Measurements from ENCODE around the gene MGAT1. TPM values are rescaled to one million over a fixed set of nuclear protein-coding genes. Genes with fewer than 3 reads are reported as not detected.

Gene MGAT1
- total RNA-seq, 1 donor from 2014 or later: 124 TPM

GRCh38 chr5:180807654-180808414 is 5.2 kb upstream of the MGAT1 start:
- intact Hi-C loops (cut with micrococcal nuclease): loop anchor here (2.0 to 10.0 kb wide), 5 partner anchors 377 to 1183 kb away; partner anchors contain the start of genes GFPT2, HNRNPH1 and MAML1

- intact Hi-C loops (cut with micrococcal nuclease): loop anchor here (10.0 kb wide), 4 partner anchors 378 to 1182 kb away; partner anchors contain the start of genes HNRNPH1 and MAML1
Measured at GRCh38 chr5:180807046-180807445, 4.4 kb upstream of the MGAT1 start.

GRCh38 chr5:180806351-180807011 is 3.9 kb upstream of the MGAT1 start:
- intact Hi-C loops (cut with micrococcal nuclease): loop anchor here (10.0 kb wide), 4 partner anchors 378 to 1182 kb away; partner anchors contain the start of genes HNRNPH1 and MAML1

DNA sequence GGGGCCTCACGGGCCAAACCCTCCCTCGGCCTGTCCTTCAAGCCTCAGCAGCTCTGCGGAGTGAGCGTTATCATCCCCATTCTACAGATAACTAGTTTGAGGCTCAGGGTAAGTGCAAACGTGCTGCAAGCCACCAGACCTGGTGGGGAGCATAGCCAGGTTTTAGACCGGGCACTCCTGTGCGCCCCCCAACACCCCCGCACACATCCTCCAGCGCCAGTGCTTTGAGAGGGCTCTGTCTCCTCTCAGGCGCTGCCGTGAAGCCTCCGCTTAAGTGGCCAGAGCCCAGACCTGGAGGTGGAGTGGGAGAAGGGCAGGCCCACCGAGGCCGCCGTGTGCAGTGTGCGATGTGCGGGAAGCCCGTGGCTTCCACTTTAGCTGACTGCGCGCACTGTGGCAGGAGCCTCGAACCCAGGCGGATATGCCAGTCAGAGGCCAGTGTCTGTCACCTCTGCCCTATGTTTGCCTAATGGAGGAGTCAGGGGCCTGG is 1.6 kb upstream of the MGAT1 start:
- intact Hi-C loops (cut with micrococcal nuclease): loop anchor here (5.0 to 10.0 kb wide), 5 partner anchors 312 to 1179 kb away; partner anchors contain the start of genes CNOT6, HNRNPH1 and MAML1

GRCh38 chr5:180803181-180804128 is 849 bp upstream of the MGAT1 start:
- intact Hi-C loops (cut with micrococcal nuclease): loop anchor here (1.0 to 10.0 kb wide), 9 partner anchors 58 to 1179 kb away; partner anchors contain the start of genes CNOT6, HNRNPH1, MAML1 and TRIM41

GRCh38 chr5:180801596-180802324 is 846 bp downstream of the MGAT1 start:
- intact Hi-C loops (cut with micrococcal nuclease): loop anchor here (1.0 to 10.0 kb wide), 10 partner anchors 9 to 1177 kb away; partner anchors contain the start of genes CNOT6, HNRNPH1, MAML1 and TRIM41

DNA sequence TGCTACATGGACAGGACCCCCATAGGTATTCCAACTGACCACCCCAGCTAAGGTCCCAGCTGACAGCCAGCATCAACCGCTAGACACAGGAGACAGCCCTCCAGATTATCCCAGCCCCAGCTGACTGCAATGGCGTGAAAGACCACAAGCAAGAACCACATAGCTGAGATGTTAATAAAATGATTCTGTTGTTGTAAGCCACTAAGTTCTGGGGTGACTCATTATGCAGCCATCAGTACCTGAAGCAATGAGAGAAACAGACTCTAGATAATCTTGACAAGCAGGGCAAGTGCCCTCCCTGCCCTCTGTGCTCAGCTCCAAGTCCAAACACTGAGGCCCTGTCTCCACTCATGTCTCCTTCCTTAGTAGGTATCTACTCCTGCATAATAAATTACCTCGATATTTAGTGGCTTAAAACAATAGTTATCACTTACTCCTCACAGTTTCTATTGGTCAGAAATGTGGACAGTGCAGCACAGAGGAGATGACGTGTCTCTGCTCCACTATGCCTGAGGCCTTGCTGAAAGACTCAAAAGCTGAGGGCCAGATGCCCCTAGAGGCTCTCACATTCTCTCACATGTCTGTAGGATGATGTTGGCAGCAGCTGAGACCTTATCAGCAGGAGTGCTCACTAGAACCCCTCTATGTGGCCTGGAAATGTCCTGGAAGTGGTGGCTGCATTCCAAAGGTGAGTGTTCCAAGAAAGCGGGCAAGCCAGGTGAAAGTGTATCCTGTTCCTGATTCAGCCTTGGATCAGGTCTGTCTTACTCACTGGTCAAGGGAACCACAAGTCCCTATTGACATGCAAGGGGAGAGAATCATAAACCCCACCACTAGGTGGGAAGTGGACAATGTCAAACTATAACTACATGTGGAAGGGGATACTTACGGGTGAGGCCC is 2.5 kb downstream of the MGAT1 start:
- intact Hi-C loops (cut with micrococcal nuclease): loop anchor here (5.0 to 10.0 kb wide), 5 partner anchors 308 to 1175 kb away; partner anchors contain the start of genes CNOT6, HNRNPH1 and MAML1

DNA sequence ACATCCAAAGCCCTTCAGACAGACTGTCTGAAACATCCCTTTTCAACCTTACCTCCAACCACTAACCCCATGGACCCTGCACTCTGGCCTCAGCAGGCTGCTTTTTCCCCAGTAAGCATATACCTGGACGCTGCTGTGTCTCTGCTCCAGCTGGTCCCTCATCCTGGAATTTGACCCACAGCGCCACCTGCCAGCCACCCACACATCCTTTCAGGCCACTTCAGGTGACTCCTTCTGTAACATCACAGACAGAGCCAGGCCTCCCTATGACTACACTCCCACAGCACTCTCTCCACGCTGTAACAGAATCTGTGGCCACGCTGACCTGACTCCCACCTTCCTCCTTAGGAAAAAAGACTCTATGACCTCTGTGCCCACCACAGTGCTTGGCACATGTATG is 3.4 kb downstream of the MGAT1 start:
- intact Hi-C loops (cut with micrococcal nuclease): no loop called here

DNA sequence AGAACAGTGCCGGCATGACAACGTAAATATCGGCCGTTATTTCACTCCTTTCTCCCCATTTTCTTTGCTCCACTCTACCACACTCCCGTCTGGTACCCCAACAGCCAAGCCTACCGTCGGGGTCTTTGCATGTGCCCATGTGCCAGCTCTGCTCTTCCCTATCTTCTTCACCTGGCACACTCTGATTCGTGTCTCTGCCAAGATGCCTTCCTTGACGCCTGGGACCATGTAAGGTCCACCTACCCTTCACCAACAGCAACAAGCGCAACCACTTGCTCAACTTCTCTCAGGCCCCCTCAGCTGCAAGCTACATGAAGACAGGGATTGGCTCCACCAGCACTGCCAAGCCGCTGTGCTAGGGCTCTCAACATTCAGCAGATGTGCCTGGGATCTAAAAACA is 4.4 kb downstream of the MGAT1 start:
- intact Hi-C loops (cut with micrococcal nuclease): no loop called here

DNA sequence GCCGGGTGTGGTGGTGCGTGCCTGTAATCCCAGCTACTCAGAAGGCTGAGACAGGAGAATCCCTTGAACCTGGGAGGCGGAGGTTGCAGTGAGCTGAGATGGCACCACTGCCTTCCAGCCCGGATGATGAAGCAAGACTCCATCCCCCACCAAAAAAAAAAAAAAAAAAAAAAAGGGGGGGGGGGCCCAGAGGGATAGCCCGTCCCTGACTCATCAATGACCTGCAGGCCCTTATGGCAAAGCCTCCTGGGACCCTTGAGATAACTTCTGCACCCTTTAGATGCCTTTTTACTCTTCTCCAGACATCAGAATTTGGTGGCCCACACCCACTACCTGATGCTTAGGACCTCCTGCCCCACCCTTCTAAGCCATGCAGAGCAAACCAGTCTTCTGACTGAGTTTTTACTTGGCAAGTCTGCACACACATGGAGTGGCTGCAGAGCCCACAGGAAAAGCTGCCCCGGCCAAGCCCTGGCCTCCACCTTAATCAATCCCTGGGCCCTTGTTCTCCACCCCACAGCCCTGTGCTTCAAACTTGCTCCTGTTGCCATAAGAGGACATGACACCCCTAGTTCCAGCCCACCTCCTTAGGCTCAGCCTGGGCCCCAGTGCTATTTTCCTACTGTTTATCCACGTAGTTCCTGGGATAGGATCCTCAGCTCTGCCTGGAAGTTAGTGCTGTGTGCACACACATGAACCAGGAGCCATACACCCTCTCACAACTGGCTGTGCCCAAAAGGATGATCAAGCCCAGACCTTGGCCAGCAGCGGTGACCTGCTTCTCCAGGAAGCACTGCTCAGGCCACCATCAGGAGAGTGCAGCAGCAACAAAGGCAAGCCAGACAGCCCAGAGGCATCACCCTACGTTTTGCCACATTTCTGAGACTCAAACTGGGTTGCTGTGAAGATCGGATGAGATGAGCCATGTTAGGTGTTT is 5.1 kb downstream of the MGAT1 start:
- intact Hi-C loops (cut with micrococcal nuclease): no loop called here

DNA sequence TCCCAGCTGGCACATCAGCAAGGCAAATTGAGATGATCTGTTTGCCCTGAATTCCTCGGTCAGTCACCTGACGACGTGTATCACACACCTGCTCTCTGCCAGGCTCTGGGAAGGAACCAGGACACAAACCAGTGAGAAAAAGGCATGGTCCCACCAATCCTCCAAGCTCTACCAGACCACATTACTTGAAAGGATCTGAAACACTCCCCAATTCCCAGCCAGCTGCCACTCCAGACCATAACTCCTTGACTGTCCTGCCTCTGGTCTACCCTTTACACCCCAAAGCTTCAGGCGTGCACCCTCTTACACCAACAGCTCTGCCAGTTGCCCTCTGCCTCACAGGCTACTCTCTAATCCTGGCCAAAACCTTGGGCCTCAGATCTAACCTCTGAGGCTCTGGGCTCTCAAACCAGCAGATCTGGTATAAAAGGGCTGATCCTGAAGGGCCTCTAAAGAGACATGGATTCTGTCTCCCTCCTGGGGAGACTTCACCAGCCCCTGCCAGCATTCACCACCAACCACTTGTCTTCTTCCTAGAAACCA is 6.8 kb downstream of the MGAT1 start:
- intact Hi-C loops (cut with micrococcal nuclease): no loop called here

DNA sequence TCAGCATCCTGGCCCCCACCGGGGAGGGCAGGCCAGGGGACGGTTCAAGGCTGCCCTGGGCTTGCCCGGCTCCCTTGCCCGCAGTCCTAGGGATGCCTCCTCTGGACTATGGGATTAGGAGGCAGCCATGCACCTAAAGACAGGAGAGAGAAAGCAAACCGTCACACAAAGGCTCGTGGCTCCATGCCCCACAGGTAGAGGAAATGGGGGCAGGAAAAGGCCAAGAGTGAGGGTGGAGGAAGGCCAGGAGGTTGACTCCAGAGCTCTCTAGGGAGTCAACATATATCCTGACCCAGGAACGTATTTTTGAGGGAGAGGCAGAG is 9.7 kb downstream of the MGAT1 start:
- intact Hi-C loops (cut with micrococcal nuclease): no loop called here

DNA sequence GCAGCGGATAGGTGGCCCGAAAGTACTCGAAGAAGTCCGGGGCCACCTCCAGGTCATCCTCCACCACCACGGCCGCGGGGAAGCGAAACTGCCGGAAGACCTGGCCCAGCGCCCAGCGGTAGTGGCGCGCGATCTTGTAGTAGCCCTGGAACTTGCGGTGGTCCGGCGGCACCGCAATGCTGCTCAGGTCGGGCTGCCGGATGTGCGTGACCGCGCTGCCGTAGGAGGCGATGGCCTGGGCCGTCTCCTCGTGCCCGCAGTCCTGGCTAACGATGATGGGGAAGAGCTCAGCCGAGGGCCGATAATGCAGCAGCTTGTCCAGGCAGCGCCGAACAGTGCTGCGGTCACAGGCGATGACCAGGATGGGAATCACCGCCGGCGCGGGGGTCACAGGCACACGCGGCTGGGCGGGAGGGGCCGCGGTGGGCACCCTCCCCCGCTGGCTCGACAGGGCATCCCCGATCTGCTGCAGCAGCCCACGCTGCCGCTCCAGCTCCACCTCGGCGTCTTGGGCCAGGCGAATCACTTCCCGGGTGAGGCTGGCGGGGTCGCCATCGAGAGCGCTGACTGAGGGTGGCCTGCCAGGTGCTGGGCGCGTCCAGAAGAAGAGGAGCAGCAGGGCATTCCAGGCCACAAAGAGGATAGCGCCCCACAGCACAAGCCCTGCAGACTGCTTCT is 10.2 kb downstream of the MGAT1 start:
- intact Hi-C loops (cut with micrococcal nuclease): no loop called here

DNA sequence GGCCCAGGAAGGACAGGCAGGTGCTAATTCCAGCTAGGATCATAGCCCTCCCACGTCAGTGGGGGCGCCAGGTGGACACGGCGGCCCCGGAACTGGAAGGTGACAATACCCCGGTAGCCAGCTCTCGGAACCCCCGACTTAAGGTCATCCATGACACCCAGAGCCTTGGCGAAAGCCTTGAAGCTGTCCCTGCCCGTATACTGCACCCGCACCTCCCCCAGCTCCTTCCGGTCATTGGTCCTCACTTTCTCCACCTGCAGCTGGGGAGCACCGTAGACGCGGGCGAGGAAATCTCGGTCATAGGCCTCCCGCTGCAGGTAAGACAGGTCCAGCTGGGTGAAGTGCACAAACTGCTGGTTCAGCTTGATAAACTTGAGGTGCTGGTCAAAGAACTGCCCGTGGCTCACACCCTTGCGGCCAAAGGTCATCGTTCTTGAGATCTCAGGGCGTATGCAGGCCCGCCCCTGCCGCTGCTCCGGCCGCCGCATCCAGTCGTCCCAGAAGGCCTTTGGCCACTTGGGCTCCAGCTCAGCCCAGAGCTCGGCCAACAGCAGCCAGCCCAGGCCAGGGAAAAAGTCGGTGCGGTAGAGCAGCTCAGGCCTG is 10.9 kb downstream of the MGAT1 start:
- intact Hi-C loops (cut with micrococcal nuclease): no loop called here

GRCh38 chr5:180790524-180790923 is 12.1 kb downstream of the MGAT1 start:
- intact Hi-C loops (cut with micrococcal nuclease): no loop called here

- intact Hi-C loops (cut with micrococcal nuclease): no loop called here
Measured at GRCh38 chr5:180790020-180790419, 12.6 kb downstream of the MGAT1 start.

Measured in T-helper 2 cell treated with Interferon-gamma antibody and Interleukin-4, amounts not matched to agents 100 ng/mL and 5 ng/mL, for 36 hours (primary cell).